GM12878 (cell line): ENCODE measurements around the gene SPIN1. TPM values are rescaled to one million over a fixed set of nuclear protein-coding genes. Genes with fewer than 3 reads are reported as not detected.

Source experiments
- ATAC-seq: fragments of 200-7000 bp; cut with Tn5 transposase; 3 replicates; pipeline ENCODE4 v1.9.1; 2020; ENCODE audit warnings: mild to moderate bottlenecking, moderate library complexity
- BruUV-seq: library from RNA; stranded (reverse); fragments of 400-500 nt; replicated peaks from 2 replicates; lab custom pipeline; 2021; lab: Mats Ljungman, UMichigan
- CTCF ChIA-PET: fragments of 300-600 bp; sonication (Branson Sonifier 250); formaldehyde crosslinking; extraction: SDS; loops from one replicate; lab custom pipeline; 2021; ENCODE audit warnings: inconsistent platforms; lab: Yijun Ruan, JAX
- POLR2A ChIA-PET: fragments of 350-600 bp; formaldehyde crosslinking; extraction: SDS; loops from one replicate; lab custom pipeline; 2021; ENCODE audit warnings: inconsistent platforms; lab: Charles Lee
- RAD21 ChIA-PET: fragments of 300-600 bp; sonication (Branson Sonifier 250); formaldehyde crosslinking; loops from one replicate; lab custom pipeline; 2023; ENCODE audit warnings: antibody characterized with exemption; ENCODE audit not compliant: unreplicated experiment; lab: Charles Lee
- SMC1A ChIA-PET: fragments of 300-600 bp; sonication (Branson Sonifier 250); formaldehyde crosslinking; loops from one replicate; lab custom pipeline; 2023; ENCODE audit not compliant: unreplicated experiment, uncharacterized antibody; lab: Charles Lee
- DNase-seq: peaks from one replicate; pipeline ENCODE4 v3.0.0-alpha.2; 2011; ENCODE audit warnings: low read depth, low spot score
- FAIRE-seq: peaks from 3 replicates; lab custom pipeline; 2011; peaks lifted over from hg19 to GRCh38; lab: Jason Lieb, UNC
- H2AFZ ChIP-seq: 2 replicates; pipeline ENCODE4 v1.6.0; 2011; ENCODE audit warnings: low read depth, low read length, control low read depth; ENCODE audit not compliant: control insufficient read depth
- H3K27ac ChIP-seq: 2 replicates; pipeline ENCODE4 v1.5.1; 2011; ENCODE audit warnings: control low read depth; ENCODE audit not compliant: control insufficient read depth, insufficient read depth
- H3K27me3 ChIP-seq, 2 experiments: replicated peaks in 1 of 2; 2 replicates each; pipeline versions ENCODE4 v1.6.0 to v1.6.1; 2011; ENCODE audit warnings: low read length in 1 of 2; ENCODE audit not compliant: control insufficient read depth in 2 of 2, insufficient read depth in 2 of 2
- H3K36me3 ChIP-seq, 2 experiments: 2 replicates each; pipeline ENCODE4 v1.5.1; 2011; ENCODE audit warnings: low read length in 1 of 2; ENCODE audit not compliant: control insufficient read depth in 2 of 2, insufficient read depth in 2 of 2
- H3K4me1 ChIP-seq: 2 replicates; pipeline ENCODE4 v1.6.1; 2011; ENCODE audit warnings: mild to moderate bottlenecking, low read length, moderate library complexity, mixed read lengths; ENCODE audit not compliant: control insufficient read depth, insufficient read depth
- H3K4me2 ChIP-seq: 2 replicates; pipeline ENCODE4 v1.6.0; 2011; ENCODE audit warnings: control low read depth; ENCODE audit not compliant: control insufficient read depth, insufficient read depth
- H3K4me3 ChIP-seq: fragments of 200-600 bp; sonication (generic); 2 replicates; pipeline ENCODE4 v1.5.1; 2016
- H3K79me2 ChIP-seq: 2 replicates; pipeline ENCODE4 v1.6.0; 2011; ENCODE audit warnings: low read length; ENCODE audit not compliant: control insufficient read depth, insufficient read depth
- H3K9ac ChIP-seq: 2 replicates; pipeline ENCODE4 v1.8.0; 2011; ENCODE audit warnings: low read length, control low read depth, mixed read lengths; ENCODE audit not compliant: control insufficient read depth, insufficient read depth
- H3K9me3 ChIP-seq: replicated peaks from 3 replicates; pipeline ENCODE4 v1.5.1; 2011; ENCODE audit warnings: mild to moderate bottlenecking, low read length; ENCODE audit not compliant: control insufficient read depth, insufficient read depth
- H4K20me1 ChIP-seq: 2 replicates; pipeline ENCODE4 v1.6.0; 2011; ENCODE audit not compliant: control insufficient read depth, insufficient read depth
- BCL11A ChIP-seq: IDR thresholded peaks from 2 replicates; pipeline ENCODE4 v1.6.1; 2011; ENCODE audit warnings: low read depth, low read length
- CHD4 ChIP-seq: fragments of 200-600 bp; sonication (generic); IDR thresholded peaks from 2 replicates; pipeline ENCODE4 v1.6.1; 2016; ENCODE audit warnings: mild to moderate bottlenecking
- CREB1 ChIP-seq: IDR thresholded peaks from 2 replicates; pipeline ENCODE4 v1.6.1; 2012; ENCODE audit warnings: low read depth, mild to moderate bottlenecking, inconsistent platforms
- CTCF ChIP-seq, 3 experiments: IDR thresholded peaks in 2 of 3; conservative IDR thresholded peaks in 1 of 3; 2 replicates each; pipeline ENCODE4 v1.5.1; 2011; ENCODE audit warnings: low read depth in 3 of 3, low read length in 3 of 3, mild to moderate bottlenecking in 3 of 3, control low read depth in 2 of 3, moderate library complexity in 2 of 3, inconsistent platforms in 1 of 3, mixed read lengths in 1 of 3; ENCODE audit not compliant: control insufficient read depth in 2 of 3, insufficient read depth in 1 of 3; ENCODE audit errors: extremely low read depth in 1 of 3
- HDGF ChIP-seq: fragments of 450-650 bp; IDR thresholded peaks from 2 replicates; pipeline ENCODE4 v1.6.1; 2016; ENCODE audit warnings: antibody characterized with exemption
- POU2F2 ChIP-seq: IDR thresholded peaks from 3 replicates; pipeline ENCODE4 v1.6.1; 2011; ENCODE audit warnings: low read depth, mild to moderate bottlenecking, low read length, borderline replicate concordance
- RUNX3 ChIP-seq: IDR thresholded peaks from 2 replicates; pipeline ENCODE4 v1.6.1; 2012; ENCODE audit warnings: low read length, inconsistent platforms
- SMAD5 ChIP-seq: IDR thresholded peaks from 2 replicates; pipeline ENCODE4 v1.6.1; 2016; ENCODE audit warnings: antibody characterized with exemption, low read depth
- SUZ12 ChIP-seq: fragments of 200-600 bp; sonication (generic); IDR thresholded peaks from one replicate; pipeline ENCODE4 v1.6.1; 2018; ENCODE audit warnings: antibody characterized with exemption, mild to moderate bottlenecking; ENCODE audit not compliant: unreplicated experiment
- USF1 ChIP-seq: IDR thresholded peaks from 2 replicates; pipeline ENCODE4 v1.6.1; 2011; ENCODE audit warnings: borderline replicate concordance, low read depth, mild to moderate bottlenecking, moderate library complexity, mixed read lengths, low read length; ENCODE audit not compliant: insufficient read depth; ENCODE audit errors: extremely low read length
- ZBTB4 ChIP-seq: fragments of 450-650 bp; formaldehyde crosslinking; IDR thresholded peaks from 2 replicates; pipeline ENCODE4 v1.4.0; 2022; ENCODE audit warnings: mild to moderate bottlenecking, moderate library complexity
- WGBS: methylation state at CpG from one replicate; pipeline ENCODE4 v1.1.6; 2016; ENCODE audit warnings: low lambda C conversion rate; ENCODE audit not compliant: insufficient replicate concordance, insufficient coverage; ENCODE audit errors: missing lambda C conversion rate; 5-methylcytosine and 5-hydroxymethylcytosine counted together
- in situ Hi-C: fragments of 300-500 bp; cut with MboI; formaldehyde crosslinking; loops from 9 replicates; pipeline ENCODE4 v1.14.3; 2018; ENCODE audit warnings: mixed read lengths
- intact Hi-C: fragments of 100-400 bp; cut with micrococcal nuclease; formaldehyde crosslinking; loops from one replicate; pipeline ENCODE4 v1.14.2; 2022; ENCODE audit not compliant: unreplicated experiment
- polyA plus RNA-seq, 11 experiments: library from polyadenylated mRNA; depleted of rRNA in 4 of 11; unstranded in 6 of 11; stranded (reverse) in 5 of 11; fragments of >200 nt; fragmentation: Nextera tagmentation in 4 of 11; fragmentation: Illumina TruSeq in 1 of 11; extraction: Ambion mirVana in 4 of 11; extraction: Trizol in 1 of 11; gene quantifications; 1 replicate in 1 of 11; 2 replicates in 10 of 11; pipeline versions ENCODE4 v1.2.1 to v1.2.3, GENCODE V29; 2011 to 2016; ENCODE audit warnings: inconsistent platforms in 2 of 11, missing spikeins in 2 of 11, low read depth in 1 of 11
- total RNA-seq, 4 experiments: library from RNA; depleted of rRNA in 3 of 4; stranded (reverse); fragments of >200 nt in 3 of 4; fragmentation: Illumina TruSeq in 1 of 4; extraction: Trizol in 1 of 4; gene quantifications; 2 replicates each; pipeline versions ENCODE4 v1.2.1 to v1.2.3, GENCODE V29; 2013 to 2021
- TF ChIP-seq, protein P1 (sequence below): fragments of 450-650 bp; IDR thresholded peaks from 2 replicates; pipeline ENCODE4 v1.6.1; 2014; ENCODE audit warnings: mild to moderate bottlenecking
- TF ChIP-seq, protein P2 (sequence below): fragments of 450-650 bp; IDR thresholded peaks from 2 replicates; pipeline ENCODE4 v1.6.1; 2016; ENCODE audit warnings: mild to moderate bottlenecking

The SPIN1 gene
- total and polyA plus RNA-seq, 10 of the 15 experiments (the other 5 are each of a cell fraction or from before 2014, with no cell fraction given) = 6.6 to 30.3 (median 17.1) TPM

DNA sequence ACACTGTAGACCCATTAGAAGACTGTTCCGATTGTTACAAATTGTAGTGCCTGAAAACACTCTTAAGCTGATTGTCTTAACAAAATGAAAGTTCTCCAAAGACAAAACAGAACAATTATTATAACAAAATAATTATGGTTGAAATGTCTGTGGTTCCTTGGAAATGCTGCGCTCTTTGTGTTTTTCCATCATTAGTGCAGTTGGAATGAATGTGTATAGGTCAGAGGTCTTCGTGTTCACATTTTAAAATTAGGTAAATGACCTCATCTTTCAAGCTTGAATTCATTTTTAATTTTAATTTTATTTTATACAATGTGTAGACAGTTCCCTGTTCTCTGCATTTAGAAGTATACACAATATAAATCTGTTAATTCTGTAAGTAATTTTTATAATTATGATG is 90.0 kb downstream of the SPIN1 start (continued):
- TF ChIP-seq, protein P1, sequence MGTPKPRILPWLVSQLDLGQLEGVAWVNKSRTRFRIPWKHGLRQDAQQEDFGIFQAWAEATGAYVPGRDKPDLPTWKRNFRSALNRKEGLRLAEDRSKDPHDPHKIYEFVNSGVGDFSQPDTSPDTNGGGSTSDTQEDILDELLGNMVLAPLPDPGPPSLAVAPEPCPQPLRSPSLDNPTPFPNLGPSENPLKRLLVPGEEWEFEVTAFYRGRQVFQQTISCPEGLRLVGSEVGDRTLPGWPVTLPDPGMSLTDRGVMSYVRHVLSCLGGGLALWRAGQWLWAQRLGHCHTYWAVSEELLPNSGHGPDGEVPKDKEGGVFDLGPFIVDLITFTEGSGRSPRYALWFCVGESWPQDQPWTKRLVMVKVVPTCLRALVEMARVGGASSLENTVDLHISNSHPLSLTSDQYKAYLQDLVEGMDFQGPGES = no peak
- no peak for TF ChIP-seq RUNX3
- TF ChIP-seq HDGF = no peak
- TF ChIP-seq SUZ12 = no peak
- TF ChIP-seq SMAD5 = no peak

DNA sequence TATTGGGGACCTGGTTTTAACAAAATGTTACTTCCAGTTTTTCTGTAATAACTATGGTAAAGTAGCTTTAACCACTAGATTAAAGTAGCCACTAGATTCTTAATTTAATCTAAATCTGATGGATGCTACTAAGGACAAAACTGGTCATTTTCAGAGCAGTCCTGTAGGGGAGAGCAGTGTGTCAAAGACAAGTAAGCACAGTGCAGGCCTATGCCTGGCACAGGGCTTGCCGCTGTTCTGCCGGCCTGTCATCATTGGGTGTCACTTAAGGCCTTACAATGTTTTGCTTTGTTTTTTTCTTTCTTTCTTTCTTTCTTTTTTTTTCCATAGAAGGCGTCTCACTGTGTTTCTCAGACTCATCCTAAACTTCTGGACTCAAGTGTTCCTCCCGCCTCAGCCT is 93.7 kb downstream of the SPIN1 start:
- Histone ChIP-seq H3K27me3 (no peaks in the 10 kb centered on the region), H4K20me1 (no peaks in the 10 kb centered on the region)
- no TSS peak for BruUV-seq
- 95% methylated on average over 4 of the region's 4 CpGs for WGBS
- TF ChIP-seq CHD4 = no peak
- TF ChIP-seq USF1 = no peak
- TF ChIP-seq CTCF (IDR thresholded peaks at IDR 0.05 in 2 of 3, conservative IDR thresholded peaks at IDR 0.05 in 1 of 3; ENCODE audit: control insufficient read depth in 2 of 3, extremely low read depth in 1 of 3, insufficient read depth in 1 of 3, low read depth in 3 of 3, low read length in 3 of 3) = no peak
- no peak for TF ChIP-seq ZBTB4
- TF ChIP-seq POU2F2 = no peak
- no peak for TF ChIP-seq BCL11A
- no peak for TF ChIP-seq CREB1
- TF ChIP-seq, protein P2, sequence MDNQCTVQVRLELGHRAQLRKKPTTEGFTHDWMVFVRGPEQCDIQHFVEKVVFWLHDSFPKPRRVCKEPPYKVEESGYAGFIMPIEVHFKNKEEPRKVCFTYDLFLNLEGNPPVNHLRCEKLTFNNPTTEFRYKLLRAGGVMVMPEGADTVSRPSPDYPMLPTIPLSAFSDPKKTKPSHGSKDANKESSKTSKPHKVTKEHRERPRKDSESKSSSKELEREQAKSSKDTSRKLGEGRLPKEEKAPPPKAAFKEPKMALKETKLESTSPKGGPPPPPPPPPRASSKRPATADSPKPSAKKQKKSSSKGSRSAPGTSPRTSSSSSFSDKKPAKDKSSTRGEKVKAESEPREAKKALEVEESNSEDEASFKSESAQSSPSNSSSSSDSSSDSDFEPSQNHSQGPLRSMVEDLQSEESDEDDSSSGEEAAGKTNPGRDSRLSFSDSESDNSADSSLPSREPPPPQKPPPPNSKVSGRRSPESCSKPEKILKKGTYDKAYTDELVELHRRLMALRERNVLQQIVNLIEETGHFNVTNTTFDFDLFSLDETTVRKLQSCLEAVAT = no peak
- TF ChIP-seq, all 136 proteins: peak for 0
- ChIA-PET SMC1A (no interaction called here), POLR2A (no interaction called here), RAD21 (interaction anchor here (0.6 to 1.1 kb wide), 2 partner anchors 97 kb away, joined by 3 read pairs; no protein-coding TSS in a partner anchor), CTCF (no interaction called here)
- Histone ChIP-seq H3K79me2 (no peaks in the 10 kb centered on the region), H3K4me1 (peaks cover 1% of the 10 kb centered on the region; the same call in 1 of the 2 replicates), H3K9me3 (no peaks in the 10 kb centered on the region), H2AFZ (no peak overlapping the region), H3K4me3 (no peak overlapping the region), H3K4me2 (no peak overlapping the region), H3K36me3 (no peaks in the 10 kb centered on the region; a peak in 2 of 4 replicates), H3K9ac (no peak overlapping the region), H3K27ac (no peak overlapping the region)
- intact Hi-C loops (no loop called here), in situ Hi-C loops (no loop called here)
- FAIRE-seq (no peak), DNase-seq (no peak), ATAC-seq (no peak)
